Astrocyte (in vitro differentiated cells and primary cell): ENCODE measurements around the gene RGS5. TPM values are rescaled to one million over a fixed set of nuclear protein-coding genes. Genes with fewer than 3 reads are reported as not detected.

Experiments
- DNase-seq: peaks from one replicate; pipeline ENCODE4 v3.0.0-alpha.2; 2010; ENCODE audit warnings: low read depth
- FAIRE-seq: peaks from 2 replicates; lab custom pipeline; 2011; peaks lifted over from hg19 to GRCh38; lab: Jason Lieb, UNC
- H2AFZ ChIP-seq: 2 replicates; pipeline ENCODE4 v1.6.0; 2012; ENCODE audit warnings: low read depth, low read length, inconsistent platforms
- H3K27ac ChIP-seq: 2 replicates; pipeline ENCODE4 v1.5.1; 2011; ENCODE audit warnings: low read depth, low read length, inconsistent platforms
- H3K27me3 ChIP-seq: 2 replicates; pipeline ENCODE4 v1.6.0; 2011; ENCODE audit warnings: low read length, inconsistent platforms; ENCODE audit not compliant: insufficient read depth
- H3K36me3 ChIP-seq: 2 replicates; pipeline ENCODE4 v1.5.1; 2011; ENCODE audit warnings: low read length, inconsistent platforms; ENCODE audit not compliant: insufficient read depth
- H3K4me1 ChIP-seq: 2 replicates; pipeline ENCODE4 v1.5.1; 2011; ENCODE audit warnings: low read length, inconsistent platforms; ENCODE audit not compliant: insufficient read depth
- H3K4me2 ChIP-seq: 2 replicates; pipeline ENCODE4 v1.6.0; 2012; ENCODE audit warnings: low read length, inconsistent platforms
- H3K4me3 ChIP-seq: 2 replicates; pipeline ENCODE4 v1.5.1; 2011; ENCODE audit warnings: low read depth, mild to moderate bottlenecking, low read length, inconsistent platforms; ENCODE audit not compliant: insufficient read depth
- H3K79me2 ChIP-seq: 2 replicates; pipeline ENCODE4 v1.6.0; 2012; ENCODE audit warnings: mild to moderate bottlenecking, low read length, inconsistent platforms; ENCODE audit not compliant: insufficient read depth
- H3K9ac ChIP-seq: 2 replicates; pipeline ENCODE4 v1.6.0; 2012; ENCODE audit warnings: mild to moderate bottlenecking, low read length, inconsistent platforms
- H3K9me3 ChIP-seq: 2 replicates; pipeline ENCODE4 v1.5.1; 2012; ENCODE audit warnings: low read depth, mild to moderate bottlenecking, low read length, inconsistent platforms; ENCODE audit not compliant: insufficient read depth
- H4K20me1 ChIP-seq: 2 replicates; pipeline ENCODE4 v1.6.0; 2012; ENCODE audit warnings: low read length, inconsistent platforms; ENCODE audit not compliant: insufficient read depth
- H3K27ac Mint-ChIP-seq: one replicate; pipeline ENCODE4 v1.8.0; 2021; ENCODE audit warnings: mild to moderate bottlenecking, mixed read lengths; ENCODE audit not compliant: unreplicated experiment
- H3K27me3 Mint-ChIP-seq: one replicate; pipeline ENCODE4 v1.8.0; 2021; ENCODE audit warnings: low read depth, mixed read lengths; ENCODE audit not compliant: unreplicated experiment
- H3K36me3 Mint-ChIP-seq: one replicate; pipeline ENCODE4 v1.8.0; 2021; ENCODE audit warnings: low read depth, mixed read lengths; ENCODE audit not compliant: unreplicated experiment
- H3K4me1 Mint-ChIP-seq: one replicate; pipeline ENCODE4 v1.8.0; 2021; ENCODE audit warnings: low read depth, mixed read lengths; ENCODE audit not compliant: unreplicated experiment
- H3K4me3 Mint-ChIP-seq: one replicate; pipeline ENCODE4 v1.8.0; 2021; ENCODE audit warnings: mild to moderate bottlenecking, moderate library complexity, mixed read lengths; ENCODE audit not compliant: unreplicated experiment
- H3K9me3 Mint-ChIP-seq: one replicate; pipeline ENCODE4 v1.8.0; 2021; ENCODE audit warnings: mild to moderate bottlenecking, mixed read lengths; ENCODE audit not compliant: unreplicated experiment
- CTCF ChIP-seq: IDR thresholded peaks from 2 replicates; pipeline ENCODE4 v1.5.1; 2011; ENCODE audit warnings: low read depth, mild to moderate bottlenecking, inconsistent platforms, low read length, moderate library complexity; ENCODE audit not compliant: insufficient read depth
- EZH2 ChIP-seq: IDR thresholded peaks from 2 replicates; pipeline ENCODE4 v1.6.1; 2012; ENCODE audit warnings: mild to moderate bottlenecking, low read length, inconsistent platforms; ENCODE audit not compliant: insufficient read depth
- total RNA-seq: library from RNA; stranded (reverse); gene quantifications from 2 replicates; pipeline ENCODE4 v1.2.1, GENCODE V29; 2021

RGS5 gene
- total RNA-seq, 1 donor from 2014 or later, result 24.1 TPM

- no peak overlapping the region for H3K27ac ChIP-seq
- H3K27me3 ChIP-seq, result no peaks in the 10 kb centered on the region
- FAIRE-seq, result no peak
- H3K4me1 ChIP-seq, result no peaks in the 10 kb centered on the region
- H3K4me3 ChIP-seq, result no peak overlapping the region
- no peak overlapping the region for H3K27ac Mint-ChIP-seq
- no peaks in the 10 kb centered on the region for H3K79me2 ChIP-seq
- no peak overlapping the region for H3K4me3 Mint-ChIP-seq
- peaks cover 3% of the 10 kb centered on the region for H3K27me3 Mint-ChIP-seq
- DNase-seq, result no peak
- H2AFZ ChIP-seq, result no peak overlapping the region
- H3K4me2 ChIP-seq, result no peak overlapping the region
- no peaks in the 10 kb centered on the region for H4K20me1 ChIP-seq
- no peaks in the 10 kb centered on the region for H3K36me3 ChIP-seq
- TF ChIP-seq CTCF (no peak), EZH2 (no peak)
- no peak overlapping the region for H3K9ac ChIP-seq
- no peaks in the 10 kb centered on the region for H3K4me1 Mint-ChIP-seq
- H3K9me3 Mint-ChIP-seq, result no peaks in the 10 kb centered on the region
- no peaks in the 10 kb centered on the region for H3K36me3 Mint-ChIP-seq
- no peaks in the 10 kb centered on the region for H3K9me3 ChIP-seq
Measured at GRCh38 chr1:163128282-163128681, 74.4 kb downstream of the RGS5 start.

GRCh38 chr1:163124812-163125211 is 77.9 kb downstream of the RGS5 start:
- no peak overlapping the region for H3K27ac Mint-ChIP-seq
- H3K9ac ChIP-seq, result no peak overlapping the region
- no peak for DNase-seq

More at GRCh38 chr1:163124812-163125211, 77.9 kb downstream of the RGS5 start:
- H3K9me3 Mint-ChIP-seq, result no peaks in the 10 kb centered on the region
- Histone ChIP-seq H3K4me2 (no peak overlapping the region), H3K4me1 (no peaks in the 10 kb centered on the region), H3K27ac (no peak overlapping the region), H3K4me3 (no peak overlapping the region), H3K79me2 (no peaks in the 10 kb centered on the region), H3K9me3 (no peaks in the 10 kb centered on the region), H4K20me1 (no peaks in the 10 kb centered on the region), H2AFZ (no peak overlapping the region), H3K36me3 (no peaks in the 10 kb centered on the region), H3K27me3 (no peaks in the 10 kb centered on the region)
- no peaks in the 10 kb centered on the region for H3K36me3 Mint-ChIP-seq
- peak; percentile 20 for FAIRE-seq
- H3K27me3 Mint-ChIP-seq, result peaks cover 3% of the 10 kb centered on the region
- no peaks in the 10 kb centered on the region for H3K4me1 Mint-ChIP-seq
- no peak overlapping the region for H3K4me3 Mint-ChIP-seq
- TF ChIP-seq EZH2 (no peak), CTCF (no peak)
